Aortic smooth muscle cell (primary cell): ENCODE data around the gene HBG1. TPM values are rescaled to one million over a fixed set of nuclear protein-coding genes. Genes with fewer than 3 reads are reported as not detected.

Source experiments
- total RNA-seq: library from RNA; depleted of rRNA; stranded (reverse); fragments of >200 nt; gene quantifications from 2 replicates; pipeline ENCODE4 v1.2.3, GENCODE V29; 2014

HBG1 gene
- total RNA-seq: 0.25 TPM in 1 of 2 replicates, not detected in the other

GRCh38 chr11:5249807-5250396 lies at the start of gene HBG1:
Gene HBG1, minus strand, starts transcription at chr11:5249857. Its CDS starts 53 bp downstream, at chr11:5249804.

GRCh38 chr11:5269715-5270147 lies 20.1 kb upstream of the HBG1 start, which contains the start of gene HBE1:
Gene HBE1, minus strand, starts transcription at chr11:5269945. Its CDS starts 55 bp downstream, at chr11:5269890.

GRCh38 chr11:5254646-5255413 lies 5.2 kb upstream of the HBG1 start, which contains the start of gene HBG2:
Gene HBG2, minus strand, starts transcription at chr11:5254781. Its CDS starts 53 bp downstream, at chr11:5254728.

GRCh38 chr11:5234381-5234834 lies 15.2 kb downstream of the HBG1 start, which contains the start of gene HBD:
Gene HBD, minus strand, starts transcription at chr11:5234483. Its CDS starts 50 bp downstream, at chr11:5234433.

GRCh38 chr11:5226732-5227310 lies 22.8 kb downstream of the HBG1 start, which contains the start of gene HBB:
Gene HBB, minus strand, starts transcription at chr11:5227071. Its CDS starts 50 bp downstream, at chr11:5227021.

GRCh38 chr11:5200582-5200981 lies 49.1 kb downstream of the HBG1 start, which contains the start of gene OR51V1:
Gene OR51V1, minus strand, starts transcription at chr11:5200682. Its CDS starts 0 bp downstream, at chr11:5200682.

Other genes with a start within 250 kb of the HBG1 start
- gene OR52J3, start 203.3 kb downstream of the HBG1 start, total RNA-seq: not detected in 2 replicates
- gene OR52E2, start 190.2 kb downstream of the HBG1 start, total RNA-seq: not detected in 2 replicates
- gene OR52E1, start 180.3 kb downstream of the HBG1 start, total RNA-seq: not detected in 2 replicates
- not detected in 2 replicates for gene OR52A5, start 111.5 kb downstream of the HBG1 start, total RNA-seq
- not detected in 2 replicates for gene OR52A1, start 95.1 kb downstream of the HBG1 start, total RNA-seq
- not detected in 2 replicates for gene OR51V1, start 49.2 kb downstream of the HBG1 start, total RNA-seq
- not detected in 2 replicates for gene HBB, start 22.8 kb downstream of the HBG1 start, total RNA-seq
- gene HBD, start 15.4 kb downstream of the HBG1 start, total RNA-seq: not detected in 2 replicates
- gene HBG2, start 4.9 kb upstream of the HBG1 start, total RNA-seq: 0.19 TPM in 1 of 2 replicates, not detected in the other
- gene HBE1, start 20.1 kb upstream of the HBG1 start, total RNA-seq: not detected in 2 replicates
- gene OR51B4, start 52.1 kb upstream of the HBG1 start, total RNA-seq: not detected in 2 replicates
- 0.12 TPM in 1 of 2 replicates, not detected in the other for gene OR51B2, start 74.4 kb upstream of the HBG1 start, total RNA-seq
- 0.19 and 0.40 TPM in 2 replicates for gene OR51B5, start 93.7 kb upstream of the HBG1 start, total RNA-seq
- not detected in 2 replicates for gene OR51B6, start 101.7 kb upstream of the HBG1 start, total RNA-seq
- not detected in 2 replicates for gene OR51M1, start 134.0 kb upstream of the HBG1 start, total RNA-seq
- gene OR51Q1, start 172.3 kb upstream of the HBG1 start, total RNA-seq: not detected in 2 replicates
- gene OR51I1, start 191.7 kb upstream of the HBG1 start, total RNA-seq: 0.06 TPM in 1 of 2 replicates, not detected in the other
- not detected in 2 replicates for gene OR51I2, start 199.5 kb upstream of the HBG1 start, total RNA-seq
- gene OR52D1, start 238.8 kb upstream of the HBG1 start, total RNA-seq: not detected in 2 replicates